Sigmoid colon (tissue), 4 donors: ENCODE measurements around the gene PHF19.

ENCODE experiments used
- CTCF ChIP-seq, 4 experiments: fragments of 450-650 bp in 3 of 4; fragments of 200-600 bp in 1 of 4; IDR thresholded peaks; one replicate each; pipeline ENCODE4 v1.5.1; 2016 to 2019; ENCODE audit warnings: antibody characterized with exemption in 4 of 4, mild to moderate bottlenecking in 3 of 4, moderate library complexity in 2 of 4
- POLR2A ChIP-seq, 2 donors: fragments of 450-650 bp; IDR thresholded peaks; one replicate each; pipeline ENCODE4 v1.6.1; 2016; ENCODE audit warnings: antibody characterized with exemption in 2 of 2, mild to moderate bottlenecking in 2 of 2, moderate library complexity in 2 of 2
- POLR2AphosphoS5 ChIP-seq, 4 donors: sonication (generic); formaldehyde crosslinking; IDR thresholded peaks; one replicate each; pipeline ENCODE4 v1.6.1; 2017; ENCODE audit warnings: antibody characterized with exemption in 4 of 4

- TF ChIP-seq POLR2A (IDR thresholded peaks at IDR 0.05): no peak
- TF ChIP-seq CTCF (IDR thresholded peaks at IDR 0.05): no peak
- TF ChIP-seq POLR2AphosphoS5 (IDR thresholded peaks at IDR 0.05): no peak
These were observed 32.9 kb upstream of the PHF19 start for GRCh38 chr9:120909904-120910303.
